HG02943 (cell line): Measurements from ENCODE around the gene MDP1.

ENCODE experiments used
- ATAC-seq: cut with Tn5 transposase; IDR thresholded peaks from one replicate; pipeline ENCODE4 v1.9.1; 2021; ENCODE audit warnings: mild to moderate bottlenecking, low read depth, moderate library complexity; ENCODE audit not compliant: unreplicated experiment

Gene MDP1

DNA sequence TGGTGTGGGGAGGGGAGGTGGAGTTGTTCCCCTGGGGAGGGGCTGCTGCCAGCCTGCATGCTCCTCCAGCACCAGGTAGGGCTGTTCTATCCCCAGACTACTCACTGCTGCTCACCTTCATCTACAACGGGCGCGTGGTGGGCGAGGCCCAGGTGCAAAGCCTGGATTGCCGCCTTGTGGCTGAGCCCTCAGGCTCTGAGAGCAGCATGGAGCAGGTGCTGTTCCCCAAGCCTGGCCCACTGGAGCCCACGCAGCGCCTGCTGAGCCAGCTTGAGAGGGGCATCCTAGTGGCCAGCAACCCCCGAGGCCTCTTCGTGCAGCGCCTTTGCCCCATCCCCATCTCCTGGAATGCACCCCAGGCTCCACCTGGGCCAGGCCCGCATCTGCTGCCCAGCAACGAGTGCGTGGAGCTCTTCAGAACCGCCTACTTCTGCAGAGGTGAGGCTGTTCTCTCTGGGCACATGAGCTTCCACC, 51.3 kb downstream of the MDP1 start:
- ATAC-seq: no peak
